Endothelial cell of umbilical vein (primary cell): ENCODE data around the gene TSPAN4. TPM values are rescaled to one million over a fixed set of nuclear protein-coding genes. Genes with fewer than 3 reads are reported as not detected.

ENCODE experiments used
- BruUV-seq: library from RNA; stranded (reverse); fragments of 400-500 nt; replicated peaks from 2 replicates; lab custom pipeline; 2021; lab: Mats Ljungman, UMichigan
- CTCF ChIA-PET: fragments of 300-600, 350-600 bp; sonication (Branson Sonifier 250); formaldehyde crosslinking; loops from one replicate; lab custom pipeline; 2021; ENCODE audit warnings: antibody characterized with exemption, inconsistent platforms; lab: Charles Lee
- POLR2A ChIA-PET: fragments of 300-600, 350-600 bp; sonication (Branson Sonifier 250); formaldehyde crosslinking; loops from one replicate; lab custom pipeline; 2021; ENCODE audit warnings: antibody characterized with exemption, inconsistent platforms; lab: Charles Lee
- DNase-seq: peaks from one replicate; pipeline ENCODE4 v3.0.0-alpha.2; 2011; ENCODE audit warnings: low read depth, low spot score
- FAIRE-seq: peaks from 2 replicates; lab custom pipeline; 2011; peaks lifted over from hg19 to GRCh38; lab: Jason Lieb, UNC
- H2AFZ ChIP-seq: 2 replicates; pipeline ENCODE4 v1.6.0; 2012; ENCODE audit warnings: low read depth, low read length, control low read depth, inconsistent platforms
- H3K27ac ChIP-seq: 2 replicates; pipeline ENCODE4 v1.5.1; 2011; ENCODE audit warnings: low read depth, mild to moderate bottlenecking, control low read depth, low read length, moderate library complexity; ENCODE audit not compliant: insufficient read depth
- H3K27me3 ChIP-seq, 2 experiments: 2 replicates each; pipeline versions ENCODE4 v1.6.0 to v1.6.1; 2011; ENCODE audit warnings: low read length in 2 of 2, mixed read lengths in 1 of 2; ENCODE audit not compliant: control insufficient read depth in 2 of 2, insufficient read depth in 2 of 2
- H3K36me3 ChIP-seq, 2 experiments: 2 replicates in 1 of 2; 3 replicates in 1 of 2; pipeline ENCODE4 v1.5.1; 2011; ENCODE audit warnings: low read length in 2 of 2, mild to moderate bottlenecking in 1 of 2, moderate library complexity in 1 of 2; ENCODE audit not compliant: control insufficient read depth in 2 of 2, insufficient read depth in 2 of 2; ENCODE audit errors: extremely low read depth in 1 of 2
- H3K4me1 ChIP-seq: 3 replicates; pipeline ENCODE4 v1.5.1; 2011; ENCODE audit warnings: mild to moderate bottlenecking, low read length; ENCODE audit not compliant: control insufficient read depth, insufficient read depth; ENCODE audit errors: extremely low read depth
- H3K4me2 ChIP-seq: 2 replicates; pipeline ENCODE4 v1.6.1; 2011; ENCODE audit warnings: low read length, control low read depth, mixed read lengths; ENCODE audit not compliant: insufficient read depth
- H3K4me3 ChIP-seq, 3 experiments: fragments of 200-600 bp in 1 of 3; sonication (generic), shearing (Covaris generic) in 1 of 3; replicated peaks in 1 of 3; 2 replicates each; pipeline ENCODE4 v1.5.1; 2011 to 2016; ENCODE audit warnings: control low read depth in 3 of 3, low read length in 3 of 3, mild to moderate bottlenecking in 2 of 3, inconsistent platforms in 1 of 3, low read depth in 1 of 3, moderate library complexity in 1 of 3; ENCODE audit not compliant: insufficient read depth in 1 of 3
- H3K79me2 ChIP-seq: 2 replicates; pipeline ENCODE4 v1.6.0; 2012; ENCODE audit warnings: low read length, inconsistent platforms; ENCODE audit not compliant: control insufficient read depth, insufficient read depth
- H3K9ac ChIP-seq: replicated peaks from 2 replicates; pipeline ENCODE3; 2011; ENCODE audit warnings: low read length, control low read depth; ENCODE audit not compliant: insufficient read depth; ENCODE audit errors: extremely low read depth
- H3K9me1 ChIP-seq: replicated peaks from 3 replicates; pipeline ENCODE4 v1.6.0; 2011; ENCODE audit warnings: mild to moderate bottlenecking, low read length; ENCODE audit not compliant: control insufficient read depth, insufficient read depth; ENCODE audit errors: extremely low read depth
- H3K9me3 ChIP-seq: replicated peaks from 2 replicates; pipeline ENCODE4 v1.5.1; 2012; ENCODE audit warnings: low read length, inconsistent platforms; ENCODE audit not compliant: control insufficient read depth, insufficient read depth
- H4K20me1 ChIP-seq: replicated peaks from 2 replicates; pipeline ENCODE3; 2011; ENCODE audit warnings: mild to moderate bottlenecking, low read length; ENCODE audit not compliant: control insufficient read depth, insufficient read depth; ENCODE audit errors: extremely low read depth
- FOS ChIP-seq: IDR thresholded peaks from 2 replicates; pipeline ENCODE4 v1.6.1; 2011; ENCODE audit warnings: mild to moderate bottlenecking, low read length, moderate library complexity, borderline replicate concordance; ENCODE audit not compliant: insufficient read depth
- GATA2 ChIP-seq: IDR thresholded peaks from 2 replicates; pipeline ENCODE4 v1.7.0; 2011; ENCODE audit warnings: low read depth, mild to moderate bottlenecking, moderate library complexity, mixed read lengths, low read length; ENCODE audit not compliant: insufficient read length, insufficient read depth
- JUN ChIP-seq: IDR thresholded peaks from 2 replicates; pipeline ENCODE4 v1.6.1; 2011; ENCODE audit warnings: borderline replicate concordance, low read depth; ENCODE audit not compliant: insufficient read length, insufficient read depth
- POLR2A ChIP-seq: IDR thresholded peaks from 2 replicates; pipeline ENCODE4 v1.6.1; 2012; ENCODE audit warnings: low read depth, mild to moderate bottlenecking, control low read depth, low read length
- POLR2AphosphoS5 ChIP-seq: IDR thresholded peaks from 2 replicates; pipeline ENCODE4 v1.6.1; 2012; ENCODE audit warnings: low read depth, mild to moderate bottlenecking, control low read depth, low read length, moderate library complexity; ENCODE audit not compliant: insufficient read depth
- dilution Hi-C: fragments of 300-500 bp; cut with MboI; formaldehyde crosslinking; loops from one replicate; pipeline ENCODE4 v1.15.0; 2019; ENCODE audit warnings: low sequenced_read_pairs; ENCODE audit not compliant: extremely low pct_ligation_motif_present
- intact Hi-C: fragments of 100-400 bp; cut with micrococcal nuclease; formaldehyde crosslinking; loops from one replicate; pipeline ENCODE4 v1.10.0; 2022
- polyA plus RNA-seq, 4 experiments: library from polyadenylated mRNA; depleted of rRNA in 3 of 4; stranded (reverse) in 3 of 4; unstranded in 1 of 4; fragments of >200 nt; gene quantifications; 2 replicates each; pipeline versions ENCODE4 v1.2.1 to v1.2.3, GENCODE V29; 2011 to 2012; ENCODE audit warnings: missing spikeins in 1 of 4
- total RNA-seq: library from RNA; stranded (reverse); gene quantifications from 2 replicates; pipeline ENCODE4 v1.2.3, GENCODE V29; 2021
- TF ChIP-seq, protein P1 (sequence below), 2 donors: IDR thresholded peaks; 1 replicate in 1 of 2; 2 replicates in 1 of 2; pipeline ENCODE4 v1.5.1; 2011; ENCODE audit warnings: low read length in 2 of 2, mild to moderate bottlenecking in 2 of 2, moderate library complexity in 2 of 2, control low read depth in 1 of 2, inconsistent platforms in 1 of 2, low read depth in 1 of 2; ENCODE audit not compliant: insufficient read depth in 1 of 2; ENCODE audit errors: extremely low read depth in 1 of 2

Gene TSPAN4
- total and polyA plus RNA-seq, 2 donors (not counting 3 experiments of a cell fraction or from before 2014, with no cell fraction given), result 114 to 199 TPM

- no TSS peak for BruUV-seq
- Histone ChIP-seq H4K20me1 (no peaks in the 10 kb centered on the region), H3K79me2 (peaks cover 4% of the 10 kb centered on the region), H3K9me3 (no peaks in the 10 kb centered on the region), H3K4me2 (peak overlapping the region; percentile 37), H3K4me3 (peak overlapping the region; percentile 2 to 23 (median 19)), H3K27ac (no peak overlapping the region), H3K9me1 (no peaks in the 10 kb centered on the region), H3K4me1 (peaks cover 34% of the 10 kb centered on the region), H2AFZ (peak overlapping the region; percentile 52), H3K9ac (no peak overlapping the region), H3K36me3 (peaks cover 4 to 13% of the 10 kb centered on the region in 2 experiments), H3K27me3 (no peaks in the 10 kb centered on the region)
- intact Hi-C loops (no loop called here), dilution Hi-C loops (no loop called here)
- CTCF ChIA-PET, result no interaction called here
- DNase-seq, result no peak
- FAIRE-seq, result no peak
- POLR2A ChIA-PET, result no interaction called here
- no peak for TF ChIP-seq FOS
- TF ChIP-seq, protein P1, sequence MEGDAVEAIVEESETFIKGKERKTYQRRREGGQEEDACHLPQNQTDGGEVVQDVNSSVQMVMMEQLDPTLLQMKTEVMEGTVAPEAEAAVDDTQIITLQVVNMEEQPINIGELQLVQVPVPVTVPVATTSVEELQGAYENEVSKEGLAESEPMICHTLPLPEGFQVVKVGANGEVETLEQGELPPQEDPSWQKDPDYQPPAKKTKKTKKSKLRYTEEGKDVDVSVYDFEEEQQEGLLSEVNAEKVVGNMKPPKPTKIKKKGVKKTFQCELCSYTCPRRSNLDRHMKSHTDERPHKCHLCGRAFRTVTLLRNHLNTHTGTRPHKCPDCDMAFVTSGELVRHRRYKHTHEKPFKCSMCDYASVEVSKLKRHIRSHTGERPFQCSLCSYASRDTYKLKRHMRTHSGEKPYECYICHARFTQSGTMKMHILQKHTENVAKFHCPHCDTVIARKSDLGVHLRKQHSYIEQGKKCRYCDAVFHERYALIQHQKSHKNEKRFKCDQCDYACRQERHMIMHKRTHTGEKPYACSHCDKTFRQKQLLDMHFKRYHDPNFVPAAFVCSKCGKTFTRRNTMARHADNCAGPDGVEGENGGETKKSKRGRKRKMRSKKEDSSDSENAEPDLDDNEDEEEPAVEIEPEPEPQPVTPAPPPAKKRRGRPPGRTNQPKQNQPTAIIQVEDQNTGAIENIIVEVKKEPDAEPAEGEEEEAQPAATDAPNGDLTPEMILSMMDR (IDR thresholded peaks at IDR 0.05; ENCODE audit: extremely low read depth in 1 of 2, insufficient read depth in 1 of 2, low read depth in 1 of 2, low read length in 2 of 2), result no peak
- TF ChIP-seq POLR2A, result no peak
- no peak for TF ChIP-seq POLR2AphosphoS5
- no peak for TF ChIP-seq GATA2
- no peak for TF ChIP-seq JUN
Observed at GRCh38 chr11:826836-827145, 15.9 kb upstream of the TSPAN4 start.
